ENCODE results near the gene ROR2. TPM values are rescaled to one million over a fixed set of nuclear protein-coding genes. Genes with fewer than 3 reads are reported as not detected.

Gene ROR2
- total RNA-seq, 2 experiments from 2014 or later = not detected

DNA sequence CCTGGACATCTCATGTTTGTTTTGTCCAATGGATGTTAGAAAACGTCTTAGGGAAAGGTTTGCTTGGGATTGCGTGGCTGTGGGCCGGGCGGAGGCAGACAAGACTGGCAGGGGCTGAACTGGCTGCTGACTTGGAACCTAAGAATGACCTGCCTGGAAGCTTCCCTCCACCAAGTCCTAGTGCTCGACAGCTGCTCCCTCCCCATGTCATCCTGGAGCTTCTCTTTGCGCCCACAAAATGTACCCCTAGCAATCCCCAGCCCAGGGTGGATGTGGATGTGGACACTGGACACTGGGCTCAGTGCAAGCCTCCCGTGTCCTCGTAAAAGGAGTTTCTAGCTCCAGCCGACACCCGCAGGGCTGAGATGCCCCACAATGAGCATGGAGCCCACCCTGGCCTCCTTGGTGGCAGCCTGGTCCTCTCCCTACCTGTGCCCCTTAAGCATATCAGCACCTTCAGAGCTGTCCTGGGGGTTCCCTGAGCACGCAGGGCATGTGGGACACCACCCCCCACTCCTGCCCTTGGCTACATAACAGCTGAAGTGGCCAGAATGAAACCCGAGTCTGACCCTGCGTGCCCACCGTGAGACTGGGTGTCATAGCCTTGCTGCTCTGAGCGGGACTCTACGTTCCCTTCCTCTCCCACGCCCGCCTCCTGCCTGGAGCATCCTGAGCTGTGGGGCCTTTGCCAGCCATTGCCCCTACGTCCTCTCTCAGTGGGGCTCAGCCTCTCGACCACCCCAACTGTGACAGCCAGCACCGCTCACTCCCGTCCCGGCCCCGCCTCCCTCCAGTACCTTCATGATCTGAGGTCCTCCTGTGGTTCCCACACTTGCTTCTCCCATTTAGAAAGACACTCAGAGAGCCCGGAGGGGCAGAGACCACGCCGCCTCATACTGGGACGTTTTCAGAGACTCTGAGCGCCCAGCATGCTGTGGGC, 180.8 kb downstream of the ROR2 start:
- H3K27ac ChIP-seq (ENCODE audit: low read depth in 1 of 2, low read length in 2 of 2) = no peak overlapping the region
- ATAC-seq (ENCODE audit: poor library complexity) (no peak), DNase-seq (no peak)
- Mint-ChIP-seq H3K4me1 (ENCODE audit: low read depth) (no peaks in the 10 kb centered on the region), H3K4me3 (no peak overlapping the region), H3K36me3 (ENCODE audit: low read depth) (no peaks in the 10 kb centered on the region), H3K9me3 (no peaks in the 10 kb centered on the region), H3K27me3 (peaks cover 54% of the 10 kb centered on the region), H3K27ac (no peak overlapping the region)
- intact Hi-C loops (cut with DNase I, micrococcal nuclease) = no loop called here
- TF ChIP-seq, protein P1, sequence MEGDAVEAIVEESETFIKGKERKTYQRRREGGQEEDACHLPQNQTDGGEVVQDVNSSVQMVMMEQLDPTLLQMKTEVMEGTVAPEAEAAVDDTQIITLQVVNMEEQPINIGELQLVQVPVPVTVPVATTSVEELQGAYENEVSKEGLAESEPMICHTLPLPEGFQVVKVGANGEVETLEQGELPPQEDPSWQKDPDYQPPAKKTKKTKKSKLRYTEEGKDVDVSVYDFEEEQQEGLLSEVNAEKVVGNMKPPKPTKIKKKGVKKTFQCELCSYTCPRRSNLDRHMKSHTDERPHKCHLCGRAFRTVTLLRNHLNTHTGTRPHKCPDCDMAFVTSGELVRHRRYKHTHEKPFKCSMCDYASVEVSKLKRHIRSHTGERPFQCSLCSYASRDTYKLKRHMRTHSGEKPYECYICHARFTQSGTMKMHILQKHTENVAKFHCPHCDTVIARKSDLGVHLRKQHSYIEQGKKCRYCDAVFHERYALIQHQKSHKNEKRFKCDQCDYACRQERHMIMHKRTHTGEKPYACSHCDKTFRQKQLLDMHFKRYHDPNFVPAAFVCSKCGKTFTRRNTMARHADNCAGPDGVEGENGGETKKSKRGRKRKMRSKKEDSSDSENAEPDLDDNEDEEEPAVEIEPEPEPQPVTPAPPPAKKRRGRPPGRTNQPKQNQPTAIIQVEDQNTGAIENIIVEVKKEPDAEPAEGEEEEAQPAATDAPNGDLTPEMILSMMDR (IDR thresholded peaks at IDR 0.05) = no peak
- ChIA-PET POLR2A (no interaction called here), CTCF (no interaction called here)
- no peaks in the 10 kb centered on the region for H3K4me1 ChIP-seq (ENCODE audit: insufficient read depth, low read length)
- H3K9me3 ChIP-seq (ENCODE audit: control insufficient read depth in 1 of 2, insufficient read depth in 1 of 2, low read length in 2 of 2) = no peaks in the 10 kb centered on the region
- no peak overlapping the region for H3K4me3 ChIP-seq (ENCODE audit: low read length)
- H3K36me3 ChIP-seq (ENCODE audit: insufficient read depth, low read length) = no peaks in the 10 kb centered on the region
- H3K27me3 ChIP-seq (ENCODE audit: control insufficient read depth in 1 of 2, insufficient read depth in 2 of 2, low read length in 2 of 2) = peaks cover 9 to 11% of the 10 kb centered on the region in 2 experiments

DNA sequence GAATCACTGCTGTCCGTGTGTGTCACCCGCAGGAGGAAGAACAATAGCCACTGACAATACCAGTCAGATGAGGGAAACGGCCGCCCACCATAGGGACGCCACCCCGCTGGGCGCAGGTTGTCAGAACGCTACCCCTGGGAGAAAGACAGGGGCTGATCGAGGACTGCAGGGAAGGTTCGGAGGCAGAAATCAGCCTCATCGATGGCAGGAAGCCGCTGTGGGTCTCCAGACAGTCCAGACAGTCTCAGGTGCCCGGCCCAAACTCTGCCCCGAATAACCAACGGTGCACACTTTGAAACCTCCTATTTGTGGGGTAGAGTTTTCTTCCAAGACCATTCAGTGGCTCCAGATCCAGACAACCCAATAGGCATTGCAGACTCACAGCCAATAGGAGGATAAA, 181.5 kb downstream of the ROR2 start:
- no peak overlapping the region for H3K4me3 ChIP-seq (ENCODE audit: low read length)
- peaks cover 50% of the 10 kb centered on the region for H3K27me3 Mint-ChIP-seq
- no peaks in the 10 kb centered on the region for H3K36me3 ChIP-seq (ENCODE audit: insufficient read depth, low read length)
- no peaks in the 10 kb centered on the region for H3K9me3 ChIP-seq (ENCODE audit: control insufficient read depth in 1 of 2, insufficient read depth in 1 of 2, low read length in 2 of 2)
- H3K27ac Mint-ChIP-seq = no peak overlapping the region
- H3K27me3 ChIP-seq (ENCODE audit: control insufficient read depth in 1 of 2, insufficient read depth in 2 of 2, low read length in 2 of 2) = peaks cover 9 to 11% of the 10 kb centered on the region in 2 experiments
- POLR2A ChIA-PET = no interaction called here
- no peaks in the 10 kb centered on the region for H3K4me1 Mint-ChIP-seq (ENCODE audit: low read depth)
- CTCF ChIA-PET = no interaction called here
- DNase-seq = no peak
- H3K36me3 Mint-ChIP-seq (ENCODE audit: low read depth) = no peaks in the 10 kb centered on the region
- no peak overlapping the region for H3K27ac ChIP-seq (ENCODE audit: low read depth in 1 of 2, low read length in 2 of 2)
- TF ChIP-seq, protein P1 (IDR thresholded peaks at IDR 0.05) = no peak
- no peaks in the 10 kb centered on the region for H3K9me3 Mint-ChIP-seq
- no peak overlapping the region for H3K4me3 Mint-ChIP-seq
- intact Hi-C loops (cut with DNase I, micrococcal nuclease) = no loop called here
- ATAC-seq (ENCODE audit: poor library complexity) = no peak
- H3K4me1 ChIP-seq (ENCODE audit: insufficient read depth, low read length) = no peaks in the 10 kb centered on the region

DNA sequence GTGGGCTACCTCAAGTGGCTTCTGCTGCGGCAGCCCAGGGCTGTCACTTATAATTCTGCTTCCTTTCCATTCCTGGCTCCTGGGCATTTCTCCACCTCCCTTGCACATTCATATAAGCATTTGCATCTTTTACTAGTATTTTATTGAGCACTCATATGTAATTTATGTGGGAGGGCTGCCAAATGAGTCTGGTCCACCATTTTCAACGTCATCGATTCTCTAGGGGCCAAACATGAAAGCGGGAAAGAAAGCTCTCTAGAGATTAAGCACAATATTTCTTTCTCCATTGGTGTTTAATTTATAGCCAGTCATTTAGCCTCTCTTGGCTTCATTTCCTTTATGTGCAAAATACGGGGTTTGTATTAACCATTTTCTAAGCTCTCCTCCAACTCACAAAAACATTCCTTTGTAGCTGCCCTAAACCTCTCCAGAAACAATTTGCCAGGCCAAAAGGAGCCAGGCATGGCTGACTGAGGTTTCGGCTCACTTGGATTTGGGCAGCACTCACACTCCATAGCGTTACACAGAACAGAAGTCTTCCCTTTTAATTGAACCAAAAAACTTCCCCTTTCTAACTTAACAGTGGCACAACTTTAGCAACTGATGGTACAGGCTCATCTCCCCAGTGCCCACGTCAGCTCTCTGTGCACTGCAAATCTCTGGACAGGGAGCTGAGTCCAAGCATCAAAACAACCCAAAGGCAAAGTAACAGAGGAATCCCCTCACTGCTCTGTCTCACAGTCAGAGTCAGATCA, 183.5 kb downstream of the ROR2 start:
- H3K36me3 ChIP-seq (ENCODE audit: insufficient read depth, low read length) = no peaks in the 10 kb centered on the region
- POLR2A ChIA-PET = no interaction called here
- H3K27ac ChIP-seq (ENCODE audit: low read depth in 1 of 2, low read length in 2 of 2) = no peak overlapping the region
- CTCF ChIA-PET = no interaction called here
- H3K27ac Mint-ChIP-seq = no peak overlapping the region
- intact Hi-C loops (cut with DNase I, micrococcal nuclease) = no loop called here
- H3K27me3 Mint-ChIP-seq = peaks cover 44% of the 10 kb centered on the region
- H3K4me3 ChIP-seq (ENCODE audit: low read length) = no peak overlapping the region
- TF ChIP-seq, protein P1 (IDR thresholded peaks at IDR 0.05) = no peak
- H3K4me3 Mint-ChIP-seq = no peak overlapping the region
- H3K9me3 ChIP-seq (ENCODE audit: control insufficient read depth in 1 of 2, insufficient read depth in 1 of 2, low read length in 2 of 2) = no peaks in the 10 kb centered on the region
- H3K9me3 Mint-ChIP-seq = peaks cover 4% of the 10 kb centered on the region
- DNase-seq (no peak), ATAC-seq (ENCODE audit: poor library complexity) (no peak)
- no peaks in the 10 kb centered on the region for H3K4me1 Mint-ChIP-seq (ENCODE audit: low read depth)
- no peaks in the 10 kb centered on the region for H3K36me3 Mint-ChIP-seq (ENCODE audit: low read depth)
- H3K27me3 ChIP-seq (ENCODE audit: control insufficient read depth in 1 of 2, insufficient read depth in 2 of 2, low read length in 2 of 2) = peaks cover 7 to 11% of the 10 kb centered on the region in 2 experiments
- no peaks in the 10 kb centered on the region for H3K4me1 ChIP-seq (ENCODE audit: insufficient read depth, low read length)

Data from CD4-positive, alpha-beta T cell (primary cell).